ENCODE results near the gene PIM3.

PIM3 gene

DNA sequence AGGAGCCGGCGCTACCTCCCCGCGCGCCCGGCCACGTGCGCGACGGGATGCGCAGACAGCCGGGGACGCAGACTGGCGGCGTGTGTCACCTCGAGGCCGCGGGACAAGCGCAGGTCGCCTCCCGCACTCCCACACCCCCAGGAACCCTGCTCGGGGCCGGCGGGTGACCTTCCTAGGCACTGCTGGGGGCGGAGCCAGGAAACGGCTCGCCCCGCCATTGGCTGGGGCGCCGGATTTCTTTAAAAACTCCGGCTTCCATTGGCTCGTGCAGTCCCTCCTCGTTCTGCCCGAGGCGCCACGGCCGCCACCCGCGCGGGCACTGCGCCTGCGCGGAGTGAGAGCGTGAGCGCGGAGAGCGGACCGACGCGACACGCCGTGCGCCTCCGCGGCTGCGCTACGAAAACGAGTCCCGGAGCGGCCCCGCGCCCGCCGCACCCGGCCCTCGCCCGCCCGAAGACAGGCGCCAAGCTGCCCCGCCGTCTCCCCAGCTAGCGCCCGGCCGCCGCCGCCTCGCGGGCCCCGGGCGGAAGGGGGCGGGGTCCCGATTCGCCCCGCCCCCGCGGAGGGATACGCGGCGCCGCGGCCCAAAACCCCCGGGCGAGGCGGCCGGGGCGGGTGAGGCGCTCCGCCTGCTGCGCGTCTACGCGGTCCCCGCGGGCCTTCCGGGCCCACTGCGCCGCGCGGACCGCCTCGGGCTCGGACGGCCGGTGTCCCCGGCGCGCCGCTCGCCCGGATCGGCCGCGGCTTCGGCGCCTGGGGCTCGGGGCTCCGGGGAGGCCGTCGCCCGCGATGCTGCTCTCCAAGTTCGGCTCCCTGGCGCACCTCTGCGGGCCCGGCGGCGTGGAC lies at the start of gene PIM3:
Gene PIM3, plus strand, starts transcription at position 614 of the 846 bp plus-strand sequence. Its CDS starts 176 bp downstream, at position 790.
- DNase-seq (ENCODE audit: low read depth in 2 of 2, low spot score in 1 of 2), result peak; percentile 79 to 93

DNA sequence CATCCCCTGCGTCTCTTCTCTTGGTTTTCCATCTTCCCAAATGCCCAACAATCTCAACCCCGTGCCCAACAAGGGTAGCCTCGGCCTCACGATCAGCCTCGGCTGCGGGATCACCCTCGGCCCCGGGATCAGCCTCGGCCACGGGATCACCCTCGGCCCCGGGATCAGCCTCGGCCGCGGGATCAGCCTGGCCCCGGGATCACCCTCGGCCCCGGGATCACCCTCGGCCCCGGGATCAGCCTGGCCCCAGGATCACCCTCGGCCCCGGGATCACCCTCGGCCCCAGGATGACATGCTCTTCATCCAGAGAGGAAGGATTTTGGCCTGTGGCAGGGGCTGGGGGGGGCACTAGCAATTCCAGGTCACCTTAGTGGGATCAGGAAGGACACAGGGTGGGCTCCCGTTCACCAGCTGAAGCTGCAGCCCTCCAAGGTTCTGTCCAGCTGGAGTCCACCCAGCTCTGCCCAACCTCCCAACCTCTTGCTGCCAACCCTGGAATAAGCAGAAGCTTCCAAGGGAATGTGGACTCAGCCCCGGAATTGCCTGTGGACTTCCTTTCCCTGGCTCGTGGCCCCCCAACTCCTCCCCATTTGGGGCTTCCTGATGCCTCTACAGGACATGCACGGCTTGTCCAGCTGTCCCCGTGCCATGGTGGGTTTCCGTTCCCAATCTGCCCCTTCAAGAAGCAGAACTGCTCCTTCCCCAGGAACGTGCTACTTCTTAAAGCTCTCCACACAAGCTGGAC lies 48.5 kb upstream of the PIM3 start:
- DNase-seq (ENCODE audit: low read depth in 2 of 2, low spot score in 1 of 2), result no peak

DNA sequence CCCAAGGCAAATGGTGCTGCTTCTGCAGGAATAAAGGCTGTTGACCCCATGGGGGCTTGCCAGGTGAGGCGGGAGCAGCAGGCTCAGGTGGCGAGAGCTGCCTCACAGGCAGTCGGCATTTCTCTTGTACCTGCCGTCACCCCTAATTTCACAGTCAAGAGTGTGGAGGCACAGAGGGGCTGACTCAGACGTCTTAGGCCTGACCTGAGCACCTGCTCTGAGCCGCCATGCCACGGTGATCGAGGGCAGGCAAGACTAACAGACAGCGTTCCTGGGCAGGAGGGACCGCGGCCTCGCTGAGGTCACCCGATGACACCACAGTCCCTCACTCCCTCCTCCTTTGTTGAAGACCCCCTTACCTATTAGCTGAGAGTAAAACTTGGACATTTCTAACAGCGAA lies 47.5 kb upstream of the PIM3 start:
- no peak for DNase-seq (ENCODE audit: low read depth in 2 of 2, low spot score in 1 of 2)

DNA sequence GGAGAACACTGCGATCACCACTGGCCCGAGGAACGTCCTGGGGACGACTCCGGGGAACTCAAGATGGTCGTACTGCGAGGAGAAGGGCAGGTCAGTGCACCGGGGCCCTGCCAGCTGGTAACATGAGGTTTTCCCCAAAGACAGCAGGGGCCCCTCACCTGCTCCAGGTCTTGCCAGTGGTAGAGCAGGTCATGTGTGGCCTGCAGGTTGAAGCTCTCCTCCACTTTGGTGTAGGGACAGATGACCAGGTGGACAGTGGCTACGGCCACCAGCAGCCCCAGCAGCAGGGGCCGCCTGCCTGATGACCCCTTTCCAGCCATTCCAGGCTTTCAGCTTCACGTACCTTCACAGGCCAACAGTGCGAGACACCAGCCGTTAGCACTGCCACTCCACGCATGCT lies 47.1 kb upstream of the PIM3 start:
- no peak for DNase-seq (ENCODE audit: low read depth in 2 of 2, low spot score in 1 of 2)

- DNase-seq (ENCODE audit: low read depth in 2 of 2, low spot score in 1 of 2), result no peak
Measured at GRCh38 chr22:49914256-49914655, 46.3 kb upstream of the PIM3 start.

DNA sequence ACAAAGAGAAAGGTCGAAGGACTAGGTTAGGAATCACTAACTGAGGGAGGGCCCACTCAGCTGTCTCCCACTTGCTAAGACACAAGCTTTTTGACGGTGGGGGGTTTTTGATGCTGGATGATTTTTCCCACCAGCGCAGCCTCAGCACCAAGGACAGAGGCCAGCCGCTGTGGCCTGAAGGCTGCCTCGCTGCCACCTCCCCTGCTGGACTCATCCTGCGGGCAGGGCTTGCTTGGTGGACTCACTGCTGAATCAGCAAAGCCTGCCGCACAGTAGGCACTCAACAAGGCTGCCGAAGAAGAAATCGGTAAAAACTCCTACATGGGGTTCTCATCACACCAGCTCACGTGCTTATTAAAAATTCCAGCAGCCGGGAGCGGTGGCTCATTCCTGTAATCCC lies 45.0 kb upstream of the PIM3 start:
- DNase-seq (ENCODE audit: low read depth in 2 of 2, low spot score in 1 of 2), result no peak

GRCh38 chr22:49916831-49917230 lies 43.7 kb upstream of the PIM3 start:
- no peak for DNase-seq (ENCODE audit: low read depth in 2 of 2, low spot score in 1 of 2)

DNA sequence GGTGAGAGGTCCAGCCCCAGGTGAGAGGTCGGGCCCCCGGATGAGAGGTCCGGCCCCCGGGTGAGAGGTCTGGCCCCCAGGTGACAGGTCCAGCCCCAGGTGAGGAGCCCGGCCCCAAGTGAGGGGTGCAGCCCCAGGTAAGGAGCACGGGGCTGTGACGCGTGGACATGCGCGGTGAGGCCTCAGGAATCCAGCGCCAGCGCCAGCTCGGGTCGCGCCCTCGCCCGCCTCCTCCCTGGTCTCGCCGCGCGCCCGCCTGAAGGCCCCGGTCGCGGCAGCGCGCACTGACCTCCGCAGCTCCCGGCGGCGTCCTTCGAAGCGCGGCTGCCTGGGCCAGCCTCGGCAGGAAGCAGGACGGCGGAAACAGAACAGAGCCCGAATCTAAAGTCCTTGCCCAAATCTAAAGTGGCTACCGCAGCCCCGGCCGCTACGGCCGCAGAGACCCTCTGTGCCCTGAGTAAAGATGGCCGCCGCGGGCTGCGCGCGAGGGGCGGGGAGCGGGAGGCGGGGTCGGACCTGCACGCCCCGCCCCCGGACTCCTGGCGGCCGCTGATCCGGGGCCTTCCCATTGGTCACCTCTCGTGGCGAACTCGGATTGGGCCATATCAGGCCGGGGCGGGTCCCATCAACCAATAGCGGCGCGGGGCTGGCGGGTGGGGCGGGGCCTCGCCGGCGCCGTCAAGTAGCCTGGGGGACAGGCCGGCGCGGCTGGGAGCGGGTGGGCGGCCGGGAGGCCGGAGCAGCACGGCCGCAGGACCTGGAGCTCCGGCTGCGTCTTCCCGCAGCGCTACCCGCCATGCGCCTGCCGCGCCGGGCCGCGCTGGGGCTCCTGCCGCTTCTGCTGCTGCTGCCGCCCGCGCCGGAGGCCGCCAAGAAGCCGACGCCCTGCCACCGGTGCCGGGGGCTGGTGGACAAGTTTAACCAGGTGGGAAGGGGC lies 42.3 kb upstream of the PIM3 start, which contains the start of the genes ALG12 and CRELD2:
Gene ALG12, minus strand, starts transcription at position 465 of the 937 bp plus-strand sequence. CDS start 4,673 bp downstream, outside the sequence.
Gene CRELD2, plus strand, starts transcription at position 661 of the 937 bp plus-strand sequence. Its CDS starts 136 bp downstream, at position 797.
- DNase-seq (ENCODE audit: low read depth in 2 of 2, low spot score in 1 of 2), result peak; percentile 93 to 94

GRCh38 chr22:49918911-49919881 lies 41.4 kb upstream of the PIM3 start:
- DNase-seq (ENCODE audit: low read depth in 2 of 2, low spot score in 1 of 2), result no peak

DNA sequence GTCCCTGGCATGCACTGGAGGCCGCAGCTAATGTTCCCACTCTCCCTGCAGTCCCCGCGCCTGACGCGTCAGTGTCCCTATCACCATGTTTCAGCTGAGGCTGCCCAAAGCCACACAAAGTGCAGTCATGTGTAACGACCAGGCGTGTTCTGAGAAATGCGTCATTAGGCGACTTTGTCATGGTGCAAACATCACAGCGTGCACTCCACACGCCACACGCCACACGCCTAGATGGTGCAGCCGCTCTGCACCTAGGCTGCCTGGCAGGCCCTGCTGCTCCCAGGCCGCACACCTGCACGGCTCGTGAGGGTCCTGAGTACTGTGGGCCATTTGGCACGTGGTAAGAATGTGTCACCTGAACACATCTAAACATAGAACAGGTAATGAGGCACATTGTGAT lies 39.7 kb upstream of the PIM3 start:
- DNase-seq (ENCODE audit: low read depth in 2 of 2, low spot score in 1 of 2), result no peak

DNA sequence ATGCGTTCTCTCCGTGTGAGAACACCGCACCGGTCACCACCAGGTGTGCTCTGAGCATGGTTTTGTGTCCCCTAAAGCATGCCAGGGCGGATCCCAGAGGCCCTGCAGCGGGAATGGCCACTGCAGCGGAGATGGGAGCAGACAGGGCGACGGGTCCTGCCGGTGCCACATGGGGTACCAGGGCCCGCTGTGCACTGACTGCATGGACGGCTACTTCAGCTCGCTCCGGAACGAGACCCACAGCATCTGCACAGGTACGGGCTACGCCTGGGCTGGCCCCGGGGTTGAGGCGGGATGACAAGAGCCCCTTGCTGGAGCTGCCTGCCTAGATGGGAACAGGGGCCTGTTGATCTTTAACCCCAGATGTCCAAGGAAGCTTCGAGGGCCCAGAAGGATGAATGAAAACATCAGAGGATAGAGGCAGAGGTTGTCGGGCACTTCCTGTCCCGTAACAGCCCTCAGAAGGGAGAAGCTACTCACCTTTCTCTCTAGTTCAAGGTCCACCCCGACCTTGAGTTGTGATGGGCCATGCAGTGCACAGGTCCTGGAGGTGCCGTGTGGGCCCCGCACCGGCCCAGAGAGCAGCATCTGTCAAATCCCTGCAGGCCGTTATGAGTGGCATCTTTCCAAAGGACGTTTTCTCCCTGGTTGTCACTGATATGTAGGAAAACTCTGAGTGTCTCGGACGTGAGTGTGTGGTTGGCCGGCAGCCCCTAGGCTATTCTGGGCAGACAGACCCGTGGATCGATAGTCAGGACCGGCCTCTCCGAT lies 38.9 kb upstream of the PIM3 start:
- no peak for DNase-seq (ENCODE audit: low read depth in 2 of 2, low spot score in 1 of 2)

DNA sequence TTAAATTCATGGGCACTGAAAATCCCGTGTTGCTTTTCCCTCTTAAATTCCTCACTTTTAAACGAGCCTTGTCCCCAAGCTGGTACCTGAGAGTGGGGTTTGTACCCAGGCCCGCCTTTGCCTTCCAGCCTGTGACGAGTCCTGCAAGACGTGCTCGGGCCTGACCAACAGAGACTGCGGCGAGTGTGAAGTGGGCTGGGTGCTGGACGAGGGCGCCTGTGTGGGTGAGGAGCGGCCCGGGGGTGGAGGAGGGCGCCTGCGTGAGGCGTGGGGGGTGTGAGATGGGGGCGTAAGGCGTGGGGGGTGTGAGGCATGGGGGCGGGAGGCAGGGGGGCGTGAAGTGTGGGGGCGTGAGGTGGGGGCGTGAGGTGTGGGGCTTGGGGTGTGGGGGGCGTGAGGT lies 38.1 kb upstream of the PIM3 start:
- no peak for DNase-seq (ENCODE audit: low read depth in 2 of 2, low spot score in 1 of 2)

DNA sequence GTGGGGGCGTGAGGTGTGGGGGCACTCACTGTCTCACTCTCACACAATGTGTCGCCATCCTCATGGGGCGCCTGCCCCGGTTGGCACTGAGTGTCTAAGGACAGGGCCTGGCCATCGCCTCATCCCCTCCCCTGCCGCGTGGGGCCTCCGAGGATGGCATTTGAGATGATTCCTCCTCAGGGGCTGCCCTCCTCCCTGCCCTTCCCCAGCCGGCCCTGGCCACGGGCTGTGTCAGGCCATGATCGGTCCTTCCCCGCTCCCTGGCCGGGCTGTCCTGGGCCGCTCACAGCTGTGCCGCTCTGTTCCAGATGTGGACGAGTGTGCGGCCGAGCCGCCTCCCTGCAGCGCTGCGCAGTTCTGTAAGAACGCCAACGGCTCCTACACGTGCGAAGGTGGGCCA lies 37.6 kb upstream of the PIM3 start:
- DNase-seq (ENCODE audit: low read depth in 2 of 2, low spot score in 1 of 2), result no peak

DNA sequence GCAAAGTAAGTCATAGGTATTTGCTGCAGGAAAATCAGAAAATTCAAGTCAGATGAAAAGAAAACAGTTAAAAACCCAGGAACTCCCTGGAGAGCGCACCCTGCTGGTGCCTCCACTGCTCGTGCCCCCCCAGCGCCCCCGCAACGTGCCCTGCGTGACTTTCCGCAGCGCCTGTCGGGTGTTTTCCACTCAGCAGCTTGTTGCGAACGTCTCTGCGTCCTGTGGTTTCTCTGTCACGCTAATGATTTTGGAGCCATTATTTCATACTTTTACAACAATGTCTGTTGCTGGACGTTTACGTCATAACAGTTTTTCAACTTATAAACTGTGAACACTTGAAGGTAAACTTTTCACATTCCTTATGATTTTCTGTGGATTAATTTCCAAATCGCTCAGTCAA lies 37.1 kb upstream of the PIM3 start:
- DNase-seq (ENCODE audit: low read depth in 2 of 2, low spot score in 1 of 2), result no peak

DNA sequence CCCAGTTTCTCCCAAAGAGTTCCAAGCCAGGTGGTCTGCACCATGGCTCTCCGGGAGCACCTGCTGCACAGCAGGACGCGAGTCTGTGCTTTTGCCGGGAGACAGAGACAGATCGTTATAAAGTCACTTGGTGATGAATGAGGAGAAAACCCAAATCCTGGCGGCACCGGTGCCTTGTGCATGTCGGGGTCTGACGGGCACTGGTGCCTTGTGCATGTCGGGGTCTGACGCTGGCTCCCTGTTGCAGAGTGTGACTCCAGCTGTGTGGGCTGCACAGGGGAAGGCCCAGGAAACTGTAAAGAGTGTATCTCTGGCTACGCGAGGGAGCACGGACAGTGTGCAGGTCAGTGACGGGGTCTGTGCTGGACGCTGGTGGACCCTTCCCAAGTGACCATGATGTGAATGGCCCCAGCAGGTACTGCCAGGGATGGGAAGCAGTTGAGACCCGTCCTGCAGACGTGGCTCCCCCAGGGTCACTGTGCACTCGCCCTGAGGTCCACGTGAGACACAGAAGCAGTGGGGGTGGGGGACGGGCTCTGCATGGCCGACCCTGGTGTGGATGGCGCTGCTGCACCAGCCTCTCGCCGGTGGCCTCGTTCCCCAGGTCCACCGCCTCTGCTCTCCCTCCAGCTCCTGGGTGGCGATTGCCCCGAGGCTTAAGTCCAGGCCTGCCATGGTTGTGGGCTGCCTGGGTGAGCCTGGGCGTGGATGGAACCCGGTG lies 36.3 kb upstream of the PIM3 start:
- no peak for DNase-seq (ENCODE audit: low read depth in 2 of 2, low spot score in 1 of 2)

DNA sequence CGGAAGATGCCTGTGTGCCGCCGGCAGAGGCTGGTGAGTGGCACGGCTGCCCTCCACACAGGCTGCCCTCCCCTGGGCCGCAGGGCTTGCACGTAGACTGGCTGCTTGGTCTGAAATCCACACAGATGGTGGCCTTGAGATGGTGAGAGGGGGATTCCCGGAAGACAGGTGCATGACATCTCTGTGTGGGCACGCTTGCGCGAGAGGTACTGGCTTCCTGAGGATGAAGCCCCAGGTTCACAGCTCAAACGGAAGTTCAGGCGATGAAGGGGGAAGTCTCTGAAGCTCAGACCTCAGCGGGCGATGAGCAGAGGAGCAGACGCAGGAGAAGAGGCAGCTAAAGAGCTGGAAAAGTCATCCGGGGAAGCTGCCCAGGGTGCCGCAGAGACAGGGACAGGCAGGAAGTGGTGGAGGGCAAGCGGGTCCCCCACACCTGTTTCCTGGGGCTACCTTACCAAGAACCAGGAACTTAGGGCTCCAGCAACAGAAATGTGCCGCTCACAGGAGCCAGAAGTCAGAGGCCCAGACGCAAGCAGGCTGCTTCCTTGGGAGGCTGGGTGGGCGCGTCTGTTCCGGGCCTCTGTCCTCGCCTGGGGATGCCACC lies 34.9 kb upstream of the PIM3 start:
- peak; percentile 52 to 63 for DNase-seq (ENCODE audit: low read depth in 2 of 2, low spot score in 1 of 2)

- DNase-seq (ENCODE audit: low read depth in 2 of 2, low spot score in 1 of 2), result no peak
Measured at GRCh38 chr22:49926916-49927315, 33.7 kb upstream of the PIM3 start.

All from stimulated activated CD8-positive, alpha-beta memory T cell treated with anti-CD3 and anti-CD28 coated beads, Interleukin-4, amount 100 ng/mL, for 4 hours (primary cell).